Stimulated activated CD4-positive, alpha-beta T cell treated with anti-CD3 and anti-CD28 coated beads, Interleukin-12 subunit alpha, Interleukin-12 subunit beta, amount 100 ng/mL, for 48 hours (primary cell): ENCODE results near the gene MRPL58.
"Not testable (repeated sequence)": the region's sequence is repeated elsewhere in the genome, so short reads cannot be mapped to it uniquely, and the experiment has no call there.

Experiments
- DNase-seq, 3 donors: peaks; one replicate each; pipeline ENCODE4 v3.0.0-alpha.2; 2020; ENCODE audit warnings: low read depth in 2 of 3, low spot score in 1 of 3

MRPL58 gene

DNA sequence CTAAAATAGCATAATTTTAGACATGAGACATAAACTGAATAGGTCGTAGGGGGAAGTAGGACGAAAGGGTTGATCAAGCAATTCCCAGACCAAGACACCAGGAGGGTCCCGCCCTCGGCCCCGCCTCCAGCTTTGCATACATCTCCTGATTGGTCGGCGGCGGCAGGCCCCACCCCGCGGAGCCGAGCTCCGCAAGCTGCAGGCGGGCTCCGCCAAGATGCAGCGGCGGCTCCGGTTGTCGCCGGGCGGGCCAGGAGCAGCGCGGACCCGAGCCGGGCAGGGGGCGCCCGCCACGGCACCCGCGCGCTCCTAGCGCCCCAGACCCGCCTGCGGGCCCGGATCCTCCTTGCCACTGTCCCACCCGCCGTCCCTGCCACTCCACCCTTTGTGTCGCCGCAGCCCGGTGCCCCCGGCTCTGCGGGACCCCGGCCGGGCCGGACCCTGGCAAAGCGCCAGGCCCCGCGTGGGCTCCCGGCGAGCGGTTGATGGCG is 25.0 kb upstream of the MRPL58 start, which contains the start of gene CDR2L:
Gene CDR2L (plus strand): TSS at position 215 of the 491 bp plus-strand sequence. CDS start 412 bp downstream, outside the sequence.
- DNase-seq, result peak; percentile 79 to 92 (median 87)

DNA sequence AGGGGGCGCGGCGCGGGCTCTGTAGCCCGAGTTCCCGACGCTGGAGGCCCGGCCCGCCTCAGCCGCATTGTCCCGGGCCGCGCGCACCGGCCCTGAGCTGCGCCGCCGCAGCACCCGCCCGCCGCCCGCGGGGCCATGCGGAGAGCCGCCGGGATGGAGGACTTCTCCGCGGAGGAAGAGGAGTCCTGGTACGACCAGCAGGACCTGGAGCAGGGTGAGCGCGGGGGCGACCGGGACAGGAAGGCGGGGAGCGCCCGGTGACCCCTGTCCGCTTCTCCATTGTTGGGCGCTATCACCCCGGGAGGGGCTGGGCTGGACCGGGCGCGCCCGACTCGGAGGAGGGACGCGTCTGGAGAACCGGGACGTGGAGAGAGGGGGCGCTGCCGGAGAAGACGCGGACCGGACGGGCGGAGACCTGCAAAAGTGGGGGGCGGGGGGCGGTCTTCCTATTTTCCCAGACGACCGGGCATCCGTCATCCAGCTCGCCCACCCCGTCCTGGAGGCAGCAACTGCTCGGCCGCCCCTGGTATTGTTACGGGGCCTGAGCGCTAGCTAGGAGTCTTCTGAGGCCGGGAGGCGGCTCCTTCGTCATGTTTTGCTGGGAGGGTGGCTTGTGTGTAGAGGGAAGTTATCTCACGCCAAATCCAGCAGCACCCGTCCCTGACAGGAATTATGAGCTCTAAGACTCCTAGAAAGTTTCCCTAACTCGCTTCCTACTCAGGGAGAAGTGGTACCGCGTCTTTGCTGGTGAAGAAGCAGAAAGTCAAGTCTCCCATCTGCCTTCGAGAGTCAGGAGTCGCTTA is 24.4 kb upstream of the MRPL58 start:
- DNase-seq, result no peak

DNA sequence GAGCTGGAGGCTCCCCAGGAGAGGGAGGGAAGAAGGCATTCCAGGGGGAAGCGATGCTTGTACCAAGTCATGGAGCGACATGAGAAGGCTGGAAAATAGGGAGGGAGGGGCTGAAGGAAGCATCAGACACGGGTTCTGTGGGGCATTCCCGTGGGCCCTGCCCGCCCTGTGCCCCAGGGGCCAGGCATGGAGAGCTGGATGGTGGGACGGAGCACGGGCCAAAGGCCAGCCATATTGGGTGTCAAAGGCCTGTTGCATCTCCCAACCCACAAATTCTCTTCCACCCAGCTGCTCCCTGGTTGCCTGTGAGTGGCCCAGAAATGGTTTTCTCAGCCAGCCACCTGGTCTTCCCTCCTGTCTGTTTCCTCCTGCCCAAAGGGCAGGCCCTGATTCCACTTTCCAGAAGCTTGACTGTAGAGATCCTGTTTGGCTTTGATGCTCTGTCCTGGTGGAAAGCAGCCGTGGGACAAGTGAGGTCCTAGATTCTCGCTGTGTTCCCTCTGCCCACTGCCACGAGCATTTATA is 21.8 kb upstream of the MRPL58 start:
- DNase-seq, result no peak

DNA sequence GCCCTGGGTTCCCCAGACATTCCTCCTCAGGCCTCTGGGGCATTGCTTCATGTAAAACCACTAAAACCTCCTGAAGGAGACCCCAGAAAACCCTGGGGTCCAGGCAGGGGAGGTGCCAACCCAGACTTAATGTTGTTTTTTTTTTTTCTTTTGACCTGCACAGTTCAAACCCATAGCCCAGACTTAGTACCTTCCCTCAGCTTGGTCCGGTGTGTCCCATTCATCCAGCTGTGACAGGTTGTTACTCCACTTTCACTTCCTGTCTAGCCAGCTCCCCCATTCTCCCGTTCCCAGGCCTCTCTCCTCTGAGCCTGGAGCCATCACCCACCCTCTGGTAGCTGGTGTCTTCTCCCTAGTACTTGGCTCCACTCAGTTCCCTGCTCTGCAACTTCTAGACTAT is 20.2 kb upstream of the MRPL58 start:
- no peak for DNase-seq

DNA sequence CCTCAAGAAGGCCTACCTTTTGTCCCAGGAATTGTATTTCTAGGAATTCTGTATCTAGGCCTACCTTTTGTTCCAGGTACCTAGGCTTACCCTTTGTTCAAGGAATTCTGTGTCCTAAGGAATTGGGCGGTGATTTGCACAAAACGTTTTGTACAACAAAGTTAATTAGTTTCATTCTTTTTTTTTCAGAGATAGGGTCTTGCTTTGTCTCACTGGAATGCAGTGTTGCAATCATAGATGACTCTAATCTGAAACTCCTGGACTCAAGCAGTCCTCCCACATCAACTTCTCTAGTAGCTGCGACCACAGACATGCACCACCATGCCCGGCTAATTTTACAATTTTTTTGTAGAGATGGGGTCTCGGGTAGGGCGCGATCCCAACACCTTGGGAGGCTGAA is 18.0 kb upstream of the MRPL58 start:
- no peak for DNase-seq

DNA sequence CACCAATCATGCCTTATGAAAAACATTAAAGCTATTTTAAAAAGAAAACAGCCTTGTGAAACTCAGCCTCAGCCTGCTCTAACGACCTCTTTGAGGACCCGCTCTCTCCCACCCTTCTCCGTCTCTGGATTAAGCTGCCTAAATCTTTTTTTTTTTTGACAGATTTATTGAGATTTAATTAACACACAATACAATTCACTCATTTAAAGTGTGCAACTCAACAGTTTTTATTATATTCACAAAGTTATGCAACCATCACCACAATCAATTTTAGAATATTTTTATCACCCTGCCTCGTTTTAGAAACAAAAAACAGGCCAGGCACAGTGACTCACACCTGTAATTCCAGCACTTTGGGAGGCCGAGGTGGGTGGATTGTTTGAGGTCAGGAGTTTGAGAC is 16.6 kb upstream of the MRPL58 start:
- DNase-seq, result no peak

DNA sequence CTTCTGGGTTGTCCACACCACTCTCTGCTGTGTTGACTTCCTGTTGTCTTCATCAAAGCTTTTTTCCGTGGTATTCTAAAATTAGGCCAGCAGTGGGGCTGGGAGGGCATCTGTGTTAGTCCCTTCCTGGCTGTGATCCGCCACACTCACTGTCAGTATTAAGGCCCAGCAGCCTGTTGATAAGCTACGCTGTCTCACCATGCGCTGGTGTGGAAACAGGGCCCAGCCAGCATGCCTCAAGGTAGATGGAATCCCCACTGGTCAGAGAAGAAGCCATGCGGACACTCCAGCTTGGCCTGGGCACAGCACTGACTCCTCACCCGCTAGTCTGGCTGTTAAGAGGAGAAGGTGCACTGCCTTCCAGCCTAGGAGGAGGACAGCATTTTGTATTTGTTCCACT is 13.7 kb upstream of the MRPL58 start:
- DNase-seq, result no peak

DNA sequence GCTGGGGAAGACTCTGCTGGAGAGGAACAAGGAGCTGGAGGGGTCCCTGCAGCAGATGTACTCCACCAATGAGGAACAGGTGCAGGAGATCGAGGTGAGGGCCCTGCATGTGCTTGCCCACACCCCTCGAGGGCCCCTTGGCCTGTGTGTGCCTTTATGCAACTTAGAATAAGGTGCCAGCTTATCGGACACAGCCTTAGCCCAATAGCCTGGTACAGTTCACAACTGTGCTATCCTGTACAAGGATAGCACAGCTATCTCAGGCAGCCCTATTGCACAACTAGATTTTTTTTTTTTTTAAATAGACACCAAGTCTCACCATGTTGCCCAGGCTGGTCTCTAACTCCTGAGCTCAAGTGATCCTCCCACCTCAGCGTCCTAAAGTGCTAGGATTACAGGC is 12.9 kb upstream of the MRPL58 start:
- DNase-seq, result no peak

DNA sequence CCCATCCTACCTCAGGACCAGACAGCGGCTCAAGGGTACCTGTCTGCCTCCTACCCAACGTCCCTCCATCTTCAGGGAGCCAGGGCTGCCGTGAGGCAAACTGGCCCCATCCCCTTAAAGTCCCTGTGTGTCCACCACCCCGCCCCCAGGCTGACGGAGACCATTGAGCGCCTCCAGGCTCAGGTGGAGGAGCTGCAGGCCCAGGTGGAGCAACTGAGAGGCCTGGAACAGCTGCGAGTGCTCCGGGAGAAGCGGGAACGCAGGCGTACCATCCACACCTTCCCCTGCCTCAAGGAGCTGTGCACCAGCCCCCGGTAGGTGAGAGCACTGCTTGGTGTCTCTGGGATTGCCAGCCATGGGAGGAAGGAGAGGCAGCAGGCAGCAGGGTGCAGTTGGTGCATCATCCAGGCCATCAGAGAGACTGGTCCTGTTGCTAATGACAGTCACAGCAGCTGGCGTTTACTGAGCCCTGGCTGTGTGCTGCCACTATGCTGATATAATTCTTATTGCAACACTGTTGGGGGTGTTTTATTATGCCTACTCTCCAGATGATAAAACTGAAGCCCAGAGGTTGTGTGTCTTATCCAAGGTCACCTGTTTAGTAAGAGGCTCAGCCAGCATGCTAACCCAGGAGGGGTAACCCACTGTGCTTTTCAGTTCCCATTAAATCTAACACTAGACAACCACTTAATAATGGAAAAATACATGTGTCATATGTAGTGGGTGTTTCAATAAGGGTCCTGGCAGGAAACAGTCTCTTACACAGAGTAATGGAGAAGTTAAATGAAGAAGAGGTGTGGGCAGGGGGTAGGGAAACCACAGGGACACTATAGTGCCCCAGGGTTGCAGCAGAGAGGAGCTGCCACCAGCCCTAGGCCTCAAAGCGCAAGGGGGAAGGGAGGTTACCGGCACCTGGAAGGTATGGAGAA is 10.3 kb upstream of the MRPL58 start:
- DNase-seq, result no peak

DNA sequence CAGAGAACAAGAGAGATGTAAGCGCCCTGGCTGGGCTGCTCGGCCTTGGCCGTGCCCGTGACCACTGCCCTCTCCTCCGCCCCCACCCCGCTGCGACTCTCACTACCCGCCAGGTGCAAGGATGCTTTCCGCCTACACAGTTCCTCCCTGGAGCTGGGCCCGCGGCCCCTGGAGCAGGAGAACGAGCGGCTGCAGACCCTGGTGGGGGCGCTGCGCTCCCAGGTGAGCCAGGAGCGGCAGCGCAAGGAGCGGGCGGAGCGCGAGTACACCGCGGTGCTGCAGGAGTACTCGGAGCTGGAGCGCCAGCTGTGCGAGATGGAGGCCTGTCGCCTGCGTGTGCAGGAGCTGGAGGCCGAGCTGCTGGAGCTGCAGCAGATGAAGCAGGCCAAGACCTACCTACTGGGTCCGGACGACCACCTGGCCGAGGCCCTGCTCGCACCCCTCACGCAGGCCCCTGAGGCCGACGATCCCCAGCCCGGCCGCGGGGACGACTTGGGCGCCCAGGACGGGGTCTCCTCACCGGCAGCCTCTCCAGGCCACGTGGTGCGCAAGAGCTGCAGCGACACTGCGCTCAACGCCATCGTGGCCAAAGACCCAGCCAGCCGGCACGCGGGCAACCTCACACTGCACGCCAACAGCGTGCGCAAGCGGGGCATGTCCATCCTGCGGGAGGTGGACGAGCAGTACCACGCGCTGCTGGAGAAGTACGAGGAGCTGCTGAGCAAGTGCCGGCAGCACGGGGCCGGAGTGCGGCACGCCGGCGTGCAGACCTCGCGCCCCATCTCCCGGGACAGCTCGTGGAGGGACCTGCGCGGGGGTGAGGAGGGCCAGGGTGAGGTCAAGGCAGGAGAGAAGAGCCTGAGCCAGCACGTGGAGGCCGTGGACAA is 9.2 kb upstream of the MRPL58 start:
- no peak for DNase-seq

DNA sequence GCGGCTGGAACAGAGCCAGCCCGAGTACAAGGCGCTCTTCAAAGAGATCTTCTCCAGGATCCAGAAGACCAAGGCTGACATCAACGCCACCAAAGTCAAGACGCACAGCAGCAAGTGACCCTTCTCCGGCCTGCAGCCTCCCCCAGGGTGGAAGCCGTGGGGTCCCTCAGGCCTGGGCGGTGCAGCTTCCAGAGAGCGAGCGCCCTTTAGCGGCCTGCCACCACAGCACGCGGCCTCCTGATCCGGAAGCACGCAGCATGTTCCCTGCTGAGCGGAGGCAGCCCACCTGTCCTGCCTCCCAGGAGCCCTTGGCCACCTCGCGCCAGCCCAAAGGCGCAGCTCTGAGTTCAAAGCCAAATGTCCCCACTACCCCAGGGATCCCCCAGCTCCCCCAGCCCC is 8.5 kb upstream of the MRPL58 start:
- DNase-seq, result no peak

DNA sequence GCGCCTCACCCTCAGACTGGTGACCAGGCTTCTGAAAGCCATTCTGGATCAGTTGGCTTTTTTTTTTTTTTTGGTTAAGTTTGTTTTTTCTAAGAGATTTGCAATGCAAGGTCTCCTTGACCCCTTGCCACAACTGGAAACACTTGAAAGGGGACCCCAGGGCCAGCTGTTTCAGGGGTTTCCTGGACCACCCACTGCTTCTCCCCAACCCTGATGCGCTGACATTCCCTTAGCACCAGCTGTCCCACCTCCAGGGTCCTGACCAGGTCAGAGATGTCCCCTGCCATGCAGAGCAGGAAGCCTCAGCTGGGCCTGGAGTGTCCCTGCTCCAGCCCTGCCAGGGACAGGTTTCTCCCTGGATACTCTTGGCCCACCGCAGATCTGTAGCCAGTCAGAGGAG is 8.1 kb upstream of the MRPL58 start:
- DNase-seq, result no peak

DNA sequence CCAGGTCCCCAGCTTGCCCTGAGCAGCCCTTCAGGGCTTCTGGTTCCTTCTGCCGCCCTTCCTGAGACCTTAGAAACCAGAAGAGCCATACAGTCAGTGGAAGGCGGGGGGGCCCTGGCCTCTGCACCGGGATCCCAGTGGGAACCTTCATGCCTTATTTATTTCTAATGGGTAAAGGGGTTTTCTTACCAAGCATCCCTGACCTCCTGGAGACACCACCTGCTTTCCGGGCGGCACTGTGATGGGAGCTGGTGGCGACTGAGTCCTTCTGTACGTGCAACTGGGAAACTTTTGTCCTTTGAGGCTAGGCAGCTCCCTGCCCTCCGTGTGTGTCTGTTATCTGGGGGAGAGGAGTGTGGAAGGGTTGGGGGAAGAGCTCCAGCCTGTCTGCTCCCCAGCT is 7.2 kb upstream of the MRPL58 start:
- DNase-seq, result no peak

DNA sequence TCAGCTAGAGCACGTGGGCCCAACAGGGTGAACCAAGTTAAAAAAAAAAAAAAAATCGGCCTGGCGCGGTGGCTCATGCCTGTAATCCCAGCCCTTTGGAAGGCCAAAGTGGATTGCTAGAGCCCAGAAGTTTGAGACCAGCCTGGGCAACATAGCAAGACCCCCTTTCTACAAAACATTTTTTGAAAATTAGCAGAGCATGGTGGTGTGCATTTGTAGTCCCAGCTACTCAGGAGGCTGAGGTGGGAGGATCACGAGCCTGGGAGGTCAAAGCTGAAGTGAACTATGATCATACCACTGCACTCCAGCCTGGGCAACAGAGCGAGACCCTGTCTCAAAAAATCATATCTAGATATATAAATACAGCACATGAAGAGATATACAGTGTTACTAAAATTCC is 6.4 kb upstream of the MRPL58 start:
- not testable (repeated sequence) for DNase-seq

DNA sequence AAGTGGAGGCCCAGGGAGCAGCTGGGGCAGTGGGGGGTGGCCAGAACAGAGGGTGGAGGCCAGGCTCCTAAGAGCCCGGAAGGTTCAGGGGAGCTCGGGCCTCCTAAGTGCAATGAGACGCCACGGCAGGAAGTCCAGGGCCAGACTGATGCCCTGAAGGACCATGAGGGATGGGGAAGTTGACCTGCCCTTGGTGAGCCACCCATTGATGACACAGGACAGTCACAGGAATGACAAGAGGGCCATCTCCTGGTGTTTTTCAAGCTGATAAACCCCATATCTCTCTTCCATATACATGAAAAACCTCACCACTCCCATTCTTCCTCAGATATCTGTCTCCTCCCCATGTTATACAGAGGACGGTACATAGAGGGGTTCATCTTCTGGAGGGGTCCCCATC is 5.8 kb upstream of the MRPL58 start:
- DNase-seq, result no peak

DNA sequence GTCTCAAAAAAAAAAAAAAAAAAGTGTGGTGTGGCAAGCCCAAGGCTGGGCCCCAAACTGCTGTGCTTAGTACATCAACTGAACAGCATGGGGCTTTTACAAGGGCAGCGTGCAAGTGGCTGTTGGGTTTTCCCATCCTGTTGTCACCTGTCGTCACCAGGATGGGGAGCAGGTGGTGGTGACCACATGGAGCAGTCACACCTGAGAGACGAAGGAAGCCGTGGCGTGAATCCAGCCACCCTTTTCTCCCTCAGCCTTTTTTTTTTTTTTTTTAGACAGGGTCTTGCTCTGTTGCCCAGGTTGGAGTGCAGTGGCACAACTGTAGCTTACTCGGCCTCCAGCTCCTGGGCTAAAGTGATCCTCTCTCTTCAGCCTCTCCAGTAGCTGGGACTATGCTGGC is 4.1 kb upstream of the MRPL58 start:
- DNase-seq, result no peak

DNA sequence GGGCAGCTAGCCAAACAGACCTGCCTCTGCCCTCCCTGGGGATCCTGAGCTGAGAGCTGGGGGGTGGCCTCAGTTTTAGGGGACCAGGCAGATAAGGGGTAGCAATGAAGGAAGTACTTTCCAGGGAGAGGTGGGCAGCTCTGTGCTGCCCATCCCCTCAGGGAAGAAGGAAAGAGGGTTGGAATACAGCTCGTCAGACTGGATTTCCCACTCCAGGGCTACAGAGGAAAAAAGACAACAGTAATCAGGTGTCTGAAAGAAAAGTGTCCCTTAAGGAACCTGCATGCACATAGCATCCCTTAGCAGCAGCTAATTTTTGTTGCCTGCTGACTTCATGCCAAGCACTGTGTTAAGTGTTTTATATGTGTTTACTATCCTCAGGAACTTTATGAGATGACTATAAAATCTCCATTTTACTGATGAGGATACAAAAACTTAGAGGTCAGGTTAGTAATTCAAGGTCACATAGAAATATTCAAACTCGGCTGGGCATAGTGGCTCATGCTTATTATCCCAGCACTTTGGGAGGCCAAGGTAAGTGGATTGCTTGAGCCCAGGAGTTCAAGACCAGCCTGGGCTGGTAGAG is 3.2 kb upstream of the MRPL58 start:
- DNase-seq, result no peak

DNA sequence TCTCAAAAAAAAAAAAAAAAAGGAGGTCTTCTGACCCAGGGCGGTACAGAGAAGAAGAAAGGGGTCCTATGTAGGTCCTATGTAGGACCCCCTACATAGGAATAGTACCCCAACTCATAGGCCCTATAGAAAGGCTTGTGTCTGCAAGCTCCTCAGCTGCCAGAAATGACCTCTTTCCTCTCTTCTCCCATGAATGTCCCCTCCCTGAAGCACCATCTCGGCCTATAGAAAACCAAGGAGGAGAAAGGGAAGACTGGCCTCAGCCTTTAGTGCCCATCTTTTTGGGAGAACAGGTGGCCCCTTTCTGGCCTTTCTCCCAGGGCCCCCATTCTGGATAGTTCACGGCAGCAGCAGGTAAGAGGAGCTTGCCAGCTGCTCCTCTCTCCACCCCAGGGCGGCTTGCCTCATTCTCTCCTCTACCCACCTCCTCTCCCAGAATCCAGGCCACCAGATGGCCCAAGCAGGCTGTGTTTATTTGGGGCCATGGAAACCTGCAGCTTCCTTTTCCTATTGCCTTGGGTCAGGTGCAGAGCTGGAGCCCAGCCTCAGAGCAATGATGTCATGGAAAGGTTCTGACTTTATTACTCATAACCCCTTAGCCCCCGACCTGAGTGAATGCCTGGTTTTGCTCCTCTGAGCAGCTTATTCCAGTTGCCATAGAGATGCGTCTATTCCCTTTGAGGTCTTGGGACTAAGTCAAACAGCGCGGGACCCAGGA is 1.6 kb upstream of the MRPL58 start:
- DNase-seq, result no peak

DNA sequence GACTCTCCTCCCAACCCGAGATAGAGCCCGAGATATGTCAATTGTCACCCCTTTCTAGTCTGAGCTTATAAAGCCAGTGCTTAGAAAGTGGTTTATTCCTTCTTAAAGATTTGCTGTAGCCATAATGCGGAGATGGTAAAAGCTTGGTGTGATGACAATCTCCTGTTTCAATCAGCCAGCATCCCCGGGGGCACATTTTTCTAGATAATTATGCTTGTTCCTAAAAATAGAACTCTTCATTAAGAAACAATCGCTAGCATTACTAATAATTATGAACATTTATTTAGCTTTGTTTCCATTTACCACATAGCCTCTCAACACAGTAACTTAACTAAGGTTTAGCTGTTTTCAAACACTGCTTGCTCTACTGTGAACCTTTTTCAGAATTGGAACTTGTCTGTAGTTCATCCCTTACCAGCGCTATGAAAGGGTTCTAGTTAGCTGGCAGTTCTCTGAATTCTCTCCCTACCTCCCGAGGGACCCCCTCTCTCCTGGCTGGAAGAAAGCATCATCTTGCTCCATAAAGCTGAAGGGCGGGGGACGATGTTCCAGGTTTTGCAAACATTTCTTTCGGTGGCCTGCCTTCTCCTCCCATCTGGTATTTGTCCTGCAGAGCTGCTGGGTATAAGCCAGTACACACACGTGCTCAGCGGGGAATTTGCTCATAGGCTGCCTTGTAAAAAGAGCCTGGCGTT is 922 bp upstream of the MRPL58 start:
- no peak for DNase-seq

DNA sequence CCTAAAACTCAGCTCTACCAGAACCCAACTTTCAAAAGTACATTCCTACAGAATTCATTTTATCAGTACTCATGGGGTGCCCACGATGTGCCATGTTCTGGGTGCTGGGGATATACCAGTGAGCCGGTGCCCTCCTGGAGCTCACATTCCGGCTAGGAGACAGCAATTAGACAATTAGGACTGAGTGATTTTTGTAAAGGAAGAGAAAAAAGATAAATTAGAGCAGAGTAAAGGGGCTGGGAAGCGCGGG is 449 bp upstream of the MRPL58 start:
- DNase-seq, result no peak
